Suppressor macrophage treated with lipopolysaccharide for 4 hours (primary cell): Measurements from ENCODE around the gene VEZT.
"Not testable (repeated sequence)": the region's sequence is repeated elsewhere in the genome, so short reads cannot be mapped to it uniquely, and the experiment has no call there.

ENCODE experiments used
- DNase-seq: peaks from one replicate; pipeline ENCODE4 v3.0.0-alpha.2; 2020

The VEZT gene

GRCh38 chr12:95322326-95322725, 104.7 kb downstream of the VEZT start:
- DNase-seq = no peak

- DNase-seq = no peak
Measured at GRCh38 chr12:95323212-95323611, 105.6 kb downstream of the VEZT start.

GRCh38 chr12:95324246-95324645, 106.6 kb downstream of the VEZT start:
- DNase-seq = not testable (repeated sequence)

GRCh38 chr12:95325501-95325900, 107.9 kb downstream of the VEZT start:
- no peak for DNase-seq

GRCh38 chr12:95326445-95326844, 108.8 kb downstream of the VEZT start:
- DNase-seq = no peak

- DNase-seq = no peak
Measured at GRCh38 chr12:95326855-95327254, 109.2 kb downstream of the VEZT start.

GRCh38 chr12:95328708-95329107, 111.1 kb downstream of the VEZT start:
- no peak for DNase-seq

GRCh38 chr12:95335948-95336347, 118.3 kb downstream of the VEZT start:
- no peak for DNase-seq

GRCh38 chr12:95336387-95337067, 118.9 kb downstream of the VEZT start:
- no peak for DNase-seq

GRCh38 chr12:95337146-95337545, 119.5 kb downstream of the VEZT start:
- no peak for DNase-seq

- DNase-seq = no peak
Measured at GRCh38 chr12:95339086-95339788, 121.6 kb downstream of the VEZT start.

- DNase-seq = no peak
Measured at GRCh38 chr12:95342008-95342407, 124.4 kb downstream of the VEZT start.

- DNase-seq = no peak
Measured at GRCh38 chr12:95343461-95344230, 126.0 kb downstream of the VEZT start.

- no peak for DNase-seq
Measured at GRCh38 chr12:95349291-95349690, 131.7 kb downstream of the VEZT start.

GRCh38 chr12:95351748-95352147, 134.1 kb downstream of the VEZT start:
- no peak for DNase-seq
